Coronary artery (tissue), 2 donors: ENCODE results near the gene ASB7.
A peak's percentile ranks its signal among the peaks of the same experiment; 100 is the strongest.

Experiments
- DNase-seq: peaks from one replicate; pipeline ENCODE4 v3.0.0-alpha.2; 2017; ENCODE audit warnings: low spot score
- H3K27ac ChIP-seq, 2 donors: fragments of 200-600 bp; sonication (generic); one replicate each; pipeline ENCODE4 v1.5.1; 2016 to 2019
- H3K4me3 ChIP-seq: fragments of 200-600 bp; sonication (generic); 2 replicates; pipeline ENCODE4 v1.5.1; 2016; ENCODE audit warnings: mild to moderate bottlenecking, moderate library complexity
- CTCF ChIP-seq: fragments of 200-600 bp; sonication (generic); IDR thresholded peaks from one replicate; pipeline ENCODE4 v1.5.1; 2019; ENCODE audit warnings: antibody characterized with exemption

ASB7 gene

GRCh38 chr15:100595964-100596363 lies 6.4 kb upstream of the ASB7 start:
- TF ChIP-seq CTCF = no peak
- DNase-seq = no peak
- Histone ChIP-seq H3K27ac (no peak overlapping the region), H3K4me3 (no peak overlapping the region)

GRCh38 chr15:100596792-100597191 lies 5.6 kb upstream of the ASB7 start:
- no peak overlapping the region for H3K4me3 ChIP-seq
- H3K27ac ChIP-seq = no peak overlapping the region
- no peak for DNase-seq
- no peak for TF ChIP-seq CTCF

GRCh38 chr15:100597862-100598261 lies 4.5 kb upstream of the ASB7 start:
- TF ChIP-seq CTCF = no peak
- no peak overlapping the region for H3K27ac ChIP-seq
- no peak overlapping the region for H3K4me3 ChIP-seq
- no peak for DNase-seq

GRCh38 chr15:100598655-100599054 lies 3.7 kb upstream of the ASB7 start:
- no peak for TF ChIP-seq CTCF
- H3K4me3 ChIP-seq = no peak overlapping the region
- DNase-seq = no peak
- H3K27ac ChIP-seq = no peak overlapping the region

- Histone ChIP-seq H3K27ac (no peak overlapping the region), H3K4me3 (peak overlapping the region; percentile 98)
- TF ChIP-seq CTCF = no peak
- no peak for DNase-seq
Measured at GRCh38 chr15:100601163-100601562, 1.2 kb upstream of the ASB7 start.

- no peak for TF ChIP-seq CTCF
- no peak for DNase-seq
- Histone ChIP-seq H3K27ac (peak overlapping the region; percentile 69 to 92), H3K4me3 (peak overlapping the region; percentile 98)
Measured at GRCh38 chr15:100601617-100602063, 749 bp upstream of the ASB7 start.

- DNase-seq = no peak
- H3K27ac ChIP-seq = peak overlapping the region; percentile 64 to 92
- TF ChIP-seq CTCF = no peak
- peak overlapping the region; percentile 97 for H3K4me3 ChIP-seq
Measured at GRCh38 chr15:100602823-100603393, 519 bp downstream of the ASB7 start.
